KMS-11 (cell line): Measurements from ENCODE around the gene ABCA10.

Experiments used
- H2AFZ ChIP-seq: fragments of 200-600 bp; sonication (generic); 2 replicates; pipeline ENCODE4 v1.6.1; 2016; ENCODE audit warnings: antibody characterized with exemption, mixed run types, low read depth
- H3K27ac ChIP-seq: fragments of 200-600 bp; sonication (generic); 2 replicates; pipeline ENCODE4 v1.6.1; 2016; ENCODE audit warnings: mild to moderate bottlenecking, mixed run types
- H3K27me3 ChIP-seq: fragments of 200-600 bp; sonication (generic); 2 replicates; pipeline ENCODE4 v1.6.1; 2017; ENCODE audit warnings: mild to moderate bottlenecking, low read depth, mixed run types, moderate library complexity; ENCODE audit not compliant: insufficient read depth
- H3K36me3 ChIP-seq: fragments of 200-600 bp; sonication (generic); 2 replicates; pipeline ENCODE4 v1.6.1; 2017; ENCODE audit warnings: mild to moderate bottlenecking, mixed run types; ENCODE audit not compliant: insufficient read depth
- H3K4me1 ChIP-seq: fragments of 200-600 bp; sonication (generic); 2 replicates; pipeline ENCODE4 v1.6.1; 2016; ENCODE audit warnings: mild to moderate bottlenecking, low read depth, mixed run types; ENCODE audit not compliant: poor library complexity, severe bottlenecking
- H3K4me2 ChIP-seq: fragments of 200-600 bp; sonication (generic); 2 replicates; pipeline ENCODE4 v1.7.0; 2016; ENCODE audit warnings: mild to moderate bottlenecking, mixed run types
- H3K4me3 ChIP-seq: fragments of 200-600 bp; sonication (generic); IDR thresholded peaks from 2 replicates; pipeline ENCODE4 v1.6.1; 2017; ENCODE audit warnings: low read depth, low read length, mixed read lengths; ENCODE audit not compliant: insufficient read depth
- H3K79me2 ChIP-seq: fragments of 200-600 bp; sonication (generic); 2 replicates; pipeline ENCODE4 v1.6.1; 2016; ENCODE audit warnings: low read depth, mixed run types; ENCODE audit not compliant: insufficient read depth
- H3K9ac ChIP-seq: fragments of 200-600 bp; sonication (generic); 2 replicates; pipeline ENCODE4 v1.6.1; 2016; ENCODE audit warnings: mild to moderate bottlenecking, mixed run types
- H4K20me1 ChIP-seq: fragments of 200-600 bp; sonication (generic); 2 replicates; pipeline ENCODE4 v1.6.1; 2016; ENCODE audit warnings: mild to moderate bottlenecking, mixed run types; ENCODE audit not compliant: insufficient read depth
- TF ChIP-seq, protein P1 (sequence below): fragments of 200-600 bp; sonication (generic); conservative IDR thresholded peaks from 2 replicates; pipeline ENCODE4 v1.6.1; 2017; ENCODE audit warnings: low read depth, mild to moderate bottlenecking, antibody characterized with exemption, low read length, moderate library complexity, mixed read lengths

Gene ABCA10

DNA sequence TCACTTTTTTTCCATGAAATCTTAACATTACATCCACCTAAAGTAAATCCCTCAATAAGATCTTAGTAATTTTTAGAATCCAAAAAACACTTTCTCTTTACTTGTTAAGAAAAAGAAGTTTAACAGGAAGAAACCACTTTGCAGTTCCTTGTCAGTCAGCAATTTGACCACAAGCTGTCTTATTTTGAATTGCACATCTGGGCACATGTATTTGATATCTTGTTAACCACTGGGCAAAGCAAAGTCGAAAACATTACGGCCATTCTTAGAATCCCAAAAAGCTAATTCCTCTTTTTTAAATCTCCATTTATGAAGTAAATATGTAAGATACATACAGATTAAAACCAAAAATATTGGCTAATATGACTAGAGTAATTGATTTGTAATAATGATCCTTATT is 1.1 kb downstream of the ABCA10 start:
- Histone ChIP-seq H3K4me3 (no peak overlapping the region), H3K4me1 (no peaks in the 10 kb centered on the region), H3K9ac (no peak overlapping the region), H3K27ac (no peak overlapping the region), H3K4me2 (no peak overlapping the region), H4K20me1 (no peaks in the 10 kb centered on the region), H3K36me3 (no peaks in the 10 kb centered on the region), H2AFZ (no peak overlapping the region), H3K79me2 (no peaks in the 10 kb centered on the region), H3K27me3 (no peaks in the 10 kb centered on the region)
- TF ChIP-seq, protein P1, sequence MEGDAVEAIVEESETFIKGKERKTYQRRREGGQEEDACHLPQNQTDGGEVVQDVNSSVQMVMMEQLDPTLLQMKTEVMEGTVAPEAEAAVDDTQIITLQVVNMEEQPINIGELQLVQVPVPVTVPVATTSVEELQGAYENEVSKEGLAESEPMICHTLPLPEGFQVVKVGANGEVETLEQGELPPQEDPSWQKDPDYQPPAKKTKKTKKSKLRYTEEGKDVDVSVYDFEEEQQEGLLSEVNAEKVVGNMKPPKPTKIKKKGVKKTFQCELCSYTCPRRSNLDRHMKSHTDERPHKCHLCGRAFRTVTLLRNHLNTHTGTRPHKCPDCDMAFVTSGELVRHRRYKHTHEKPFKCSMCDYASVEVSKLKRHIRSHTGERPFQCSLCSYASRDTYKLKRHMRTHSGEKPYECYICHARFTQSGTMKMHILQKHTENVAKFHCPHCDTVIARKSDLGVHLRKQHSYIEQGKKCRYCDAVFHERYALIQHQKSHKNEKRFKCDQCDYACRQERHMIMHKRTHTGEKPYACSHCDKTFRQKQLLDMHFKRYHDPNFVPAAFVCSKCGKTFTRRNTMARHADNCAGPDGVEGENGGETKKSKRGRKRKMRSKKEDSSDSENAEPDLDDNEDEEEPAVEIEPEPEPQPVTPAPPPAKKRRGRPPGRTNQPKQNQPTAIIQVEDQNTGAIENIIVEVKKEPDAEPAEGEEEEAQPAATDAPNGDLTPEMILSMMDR = no peak

DNA sequence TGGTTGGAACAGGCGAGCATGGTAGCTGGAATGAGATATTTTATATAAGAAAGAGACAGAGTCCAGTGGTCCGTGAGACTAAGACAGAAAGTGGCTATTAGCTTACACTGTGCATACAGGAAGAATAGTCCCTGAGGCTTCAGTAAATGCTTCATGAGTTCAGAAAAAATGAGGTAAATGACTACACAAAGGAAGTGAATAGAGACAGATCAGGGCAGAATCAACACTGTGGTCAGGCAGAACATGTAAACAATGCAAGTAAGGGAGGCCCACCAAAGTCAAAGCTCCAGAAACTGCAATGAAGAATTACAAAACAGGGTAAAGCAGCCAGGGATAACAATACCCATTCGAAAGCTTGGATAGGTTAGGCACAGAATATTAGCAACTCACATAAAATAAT is 4.8 kb downstream of the ABCA10 start:
- no peaks in the 10 kb centered on the region for H3K27me3 ChIP-seq
- H3K79me2 ChIP-seq = no peaks in the 10 kb centered on the region
- H3K4me1 ChIP-seq = no peaks in the 10 kb centered on the region
- no peaks in the 10 kb centered on the region for H4K20me1 ChIP-seq
- H3K4me2 ChIP-seq = no peak overlapping the region
- H3K4me3 ChIP-seq = no peak overlapping the region
- H3K27ac ChIP-seq = no peak overlapping the region
- H2AFZ ChIP-seq = no peak overlapping the region
- no peaks in the 10 kb centered on the region for H3K36me3 ChIP-seq
- no peak overlapping the region for H3K9ac ChIP-seq
- TF ChIP-seq, protein P1 = no peak

DNA sequence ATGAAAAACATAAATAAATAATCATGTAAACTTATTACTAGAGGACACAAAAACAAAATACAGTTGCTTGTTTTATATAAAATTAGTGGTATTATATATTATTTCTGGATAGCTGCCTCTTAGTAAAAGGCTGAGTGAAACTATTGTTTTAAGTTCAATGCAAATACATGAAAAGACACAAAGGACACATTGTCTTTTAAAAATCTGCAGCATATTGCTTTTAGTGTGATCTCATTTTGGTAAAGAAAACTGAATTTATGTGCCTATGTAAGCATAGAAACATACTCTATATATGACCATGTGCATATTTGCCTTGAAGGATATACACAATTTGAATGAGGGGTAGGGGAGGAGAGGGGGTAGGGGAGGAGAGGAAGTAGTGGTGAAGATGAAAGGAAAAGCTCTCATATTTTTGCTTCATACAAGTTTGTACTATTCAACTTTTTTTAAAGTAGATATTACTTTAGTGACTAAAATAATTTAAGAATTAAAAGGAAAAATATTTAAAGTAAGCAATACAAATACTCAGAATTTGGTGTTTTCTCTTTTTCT is 5.8 kb downstream of the ABCA10 start:
- Histone ChIP-seq H3K79me2 (no peaks in the 10 kb centered on the region), H4K20me1 (no peaks in the 10 kb centered on the region), H2AFZ (no peak overlapping the region), H3K27ac (no peak overlapping the region), H3K4me2 (no peak overlapping the region), H3K4me1 (no peaks in the 10 kb centered on the region), H3K9ac (no peak overlapping the region), H3K27me3 (no peaks in the 10 kb centered on the region), H3K36me3 (no peaks in the 10 kb centered on the region), H3K4me3 (no peak overlapping the region)
- TF ChIP-seq, protein P1 = no peak

DNA sequence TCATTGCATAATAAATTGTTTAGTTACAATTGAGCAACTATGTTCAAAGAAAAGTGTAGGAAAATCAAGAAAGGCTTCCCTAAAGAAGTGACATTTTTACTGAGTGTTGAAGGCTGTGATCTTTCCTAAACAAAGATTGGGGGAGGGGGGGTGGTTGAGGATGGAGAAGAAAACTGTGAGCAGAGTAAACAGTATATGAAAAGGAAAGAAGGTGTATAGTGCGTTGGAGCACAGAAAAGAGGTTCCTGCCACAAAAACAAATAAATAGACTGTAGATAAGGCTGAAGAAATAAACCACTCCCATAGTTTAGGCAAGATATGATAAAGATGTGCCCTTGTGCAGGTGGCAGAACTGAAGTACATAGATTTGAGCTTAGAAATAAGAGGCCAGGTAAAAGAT is 8.5 kb downstream of the ABCA10 start:
- Histone ChIP-seq H4K20me1 (no peaks in the 10 kb centered on the region), H3K4me2 (no peak overlapping the region), H3K4me1 (no peaks in the 10 kb centered on the region), H3K9ac (no peak overlapping the region), H3K36me3 (no peaks in the 10 kb centered on the region), H3K4me3 (no peak overlapping the region), H3K79me2 (no peaks in the 10 kb centered on the region), H3K27ac (no peak overlapping the region), H2AFZ (no peak overlapping the region), H3K27me3 (no peaks in the 10 kb centered on the region)
- TF ChIP-seq, protein P1 = no peak
